Urothelium cell line (cell line): ENCODE measurements around the gene GMDS.

Experiments
- DNase-seq: peaks from one replicate; pipeline ENCODE4 v3.0.0; 2011; ENCODE audit warnings: low spot score, mixed read lengths
- FAIRE-seq: peaks from 2 replicates; lab custom pipeline; 2011; peaks lifted over from hg19 to GRCh38; lab: Jason Lieb, UNC

Gene GMDS

DNA sequence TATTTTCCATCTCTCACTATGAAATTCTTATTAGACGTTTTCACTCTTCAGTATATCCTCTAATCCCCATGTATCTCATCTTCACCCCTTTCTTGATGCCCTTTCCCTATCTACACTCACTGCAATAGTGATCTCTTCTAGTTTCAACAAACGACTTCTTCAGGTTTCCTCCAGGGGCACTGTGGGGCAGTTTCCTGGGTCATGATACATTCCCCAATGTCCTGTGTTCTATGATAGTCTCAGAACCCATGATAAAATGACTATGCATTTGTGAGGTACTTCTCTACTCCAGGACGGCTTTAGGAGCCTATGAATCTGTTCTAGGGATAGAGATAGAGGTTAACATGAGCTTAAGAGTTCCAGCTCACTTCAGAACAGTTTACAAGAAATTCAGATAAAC lies 452.4 kb downstream of the GMDS start:
- FAIRE-seq (no peak), DNase-seq (peak; percentile 23)

DNA sequence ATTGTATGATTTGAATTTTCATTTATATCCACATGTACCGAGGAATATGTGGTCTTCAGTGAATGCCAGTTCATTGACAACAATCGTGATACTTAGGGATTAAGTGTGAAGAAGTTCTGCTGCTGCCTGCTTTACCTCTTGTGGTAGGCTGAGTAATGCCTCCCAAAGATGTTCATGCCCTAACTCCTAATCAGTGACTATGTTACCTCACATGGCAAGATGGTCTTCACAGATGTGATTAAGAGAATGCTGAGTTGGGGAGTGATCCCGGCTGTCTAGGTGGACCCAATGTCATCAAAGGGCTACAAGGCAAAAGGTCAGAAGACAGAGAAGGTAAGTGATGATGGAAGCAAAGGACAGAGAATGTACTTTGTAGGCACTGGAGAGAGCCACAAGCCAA lies 454.7 kb downstream of the GMDS start:
- FAIRE-seq (no peak), DNase-seq (no peak)

DNA sequence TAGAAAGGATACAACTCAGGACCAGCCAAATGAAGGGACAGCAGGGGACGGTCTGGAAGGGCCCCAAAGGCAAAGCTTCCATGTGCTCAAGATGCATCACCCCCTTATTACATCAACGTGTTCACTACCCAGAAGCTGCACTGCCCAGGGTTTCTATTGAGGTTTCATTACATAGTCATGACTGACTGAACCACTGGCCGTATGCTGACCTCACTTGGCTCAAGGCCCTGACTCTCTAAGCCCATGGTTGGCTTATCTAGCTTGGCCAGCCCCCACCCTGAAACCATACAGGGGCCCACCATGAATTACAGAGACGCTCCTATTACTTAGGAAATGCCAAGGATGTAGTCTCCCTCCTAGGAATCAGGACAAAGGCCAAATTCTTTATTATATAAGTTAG lies 456.3 kb downstream of the GMDS start:
- FAIRE-seq: no peak
- DNase-seq: no peak

DNA sequence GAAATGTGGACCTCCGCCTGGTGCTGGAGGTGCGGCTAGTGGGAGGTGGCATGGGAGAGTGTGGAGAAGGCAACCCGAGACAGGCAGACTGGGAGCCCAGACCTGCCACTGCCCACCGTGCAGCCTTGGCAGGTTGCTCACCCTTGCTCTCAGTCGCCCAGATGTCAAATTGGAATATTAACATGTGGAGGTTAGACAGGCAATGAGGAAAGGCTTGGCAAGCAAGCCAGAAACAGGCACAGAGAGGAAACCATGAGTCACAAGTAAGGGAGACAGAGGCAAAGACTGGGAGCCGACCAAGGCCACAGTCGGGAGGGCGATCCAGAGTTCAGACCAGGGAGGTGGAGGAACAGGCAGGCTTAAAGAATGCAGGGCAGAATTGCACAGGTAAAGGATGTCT lies 457.5 kb downstream of the GMDS start:
- DNase-seq (peak; percentile 18), FAIRE-seq (no peak)

DNA sequence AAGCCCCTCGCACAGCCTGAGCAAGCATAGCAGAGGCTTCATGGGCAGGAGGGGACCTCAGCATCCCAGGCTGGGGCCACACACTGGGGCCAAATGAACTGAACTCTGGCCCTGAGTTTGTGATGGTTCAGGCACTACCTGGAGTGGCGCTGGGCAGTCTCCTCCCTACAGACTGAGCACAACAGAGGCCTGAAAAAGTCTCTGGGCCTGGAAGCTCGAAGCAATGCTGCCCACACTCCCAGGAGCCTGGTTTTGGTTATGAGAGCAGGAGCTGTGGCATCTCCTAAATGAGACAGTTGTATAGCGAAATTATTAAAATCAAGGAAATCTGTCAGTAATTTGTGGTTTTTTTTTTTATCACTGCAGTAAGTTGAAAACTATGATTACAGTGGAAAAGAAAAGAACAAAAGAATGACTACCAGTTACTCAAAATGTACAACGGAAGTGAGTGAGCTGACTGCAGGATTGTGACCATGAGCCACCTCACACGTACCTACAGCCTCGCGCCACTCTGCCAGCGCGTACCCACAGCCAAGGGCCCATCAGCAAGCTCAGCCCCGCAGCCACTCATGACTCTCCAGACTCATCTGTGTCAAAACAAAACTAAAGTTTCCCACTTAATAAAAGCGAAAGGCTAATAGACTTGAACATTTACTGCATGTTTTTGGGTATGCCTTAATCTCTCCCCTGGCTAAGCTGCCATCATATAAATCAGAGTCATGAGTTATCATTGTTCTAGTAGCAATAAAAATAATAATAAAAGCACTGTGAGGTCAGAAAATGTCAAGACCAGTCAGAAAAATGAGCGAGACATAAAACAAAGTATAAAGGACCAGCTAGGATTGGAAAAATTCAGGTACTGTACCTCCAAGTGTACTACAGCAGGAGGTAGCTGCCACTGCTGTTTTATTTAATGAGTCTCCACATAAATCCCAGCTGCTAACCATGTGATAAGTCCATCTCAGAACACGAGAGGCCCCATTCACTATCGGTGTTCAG lies 458.7 kb downstream of the GMDS start:
- FAIRE-seq (no peak), DNase-seq (no peak)

DNA sequence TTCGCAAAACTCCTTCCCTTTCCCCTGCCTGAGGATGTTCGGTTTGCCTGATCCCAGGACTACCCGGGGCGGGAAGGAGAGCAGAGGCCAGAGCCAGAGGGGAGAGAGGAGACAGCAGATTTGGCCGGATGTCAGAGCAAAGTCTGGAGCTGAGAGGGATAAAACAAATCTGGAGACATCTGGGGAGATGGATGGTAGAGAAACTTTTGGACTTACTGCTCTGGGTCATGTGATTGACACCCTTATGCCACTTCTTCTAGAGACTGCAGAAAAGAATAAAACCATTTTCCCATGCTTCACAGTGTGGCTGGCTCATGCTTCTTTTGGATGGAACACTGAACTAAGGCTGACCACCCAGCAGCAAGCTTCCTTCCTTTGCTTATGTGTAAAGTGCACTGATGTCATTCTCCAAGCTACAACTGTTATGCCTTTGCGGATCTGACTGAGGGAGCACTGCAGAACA lies 461.0 kb downstream of the GMDS start:
- DNase-seq (no peak), FAIRE-seq (no peak)

DNA sequence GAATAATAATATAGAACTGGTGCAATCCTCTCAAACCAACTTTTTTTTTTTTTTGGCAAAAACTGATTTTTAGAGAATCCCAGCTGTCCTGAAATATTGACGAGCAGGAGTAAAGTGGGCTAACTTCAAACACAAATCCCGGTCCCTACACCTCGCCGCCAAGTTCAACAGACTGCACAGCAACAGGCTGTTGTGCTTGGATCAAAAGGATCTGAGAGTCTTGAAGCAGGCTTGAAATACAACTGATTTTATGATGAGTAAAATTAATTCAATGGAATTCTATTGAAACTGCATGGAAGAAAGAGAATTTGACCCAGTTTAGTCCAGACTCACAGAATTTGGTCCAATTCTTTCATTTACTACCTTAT lies 463.6 kb downstream of the GMDS start:
- DNase-seq (no peak), FAIRE-seq (no peak)

DNA sequence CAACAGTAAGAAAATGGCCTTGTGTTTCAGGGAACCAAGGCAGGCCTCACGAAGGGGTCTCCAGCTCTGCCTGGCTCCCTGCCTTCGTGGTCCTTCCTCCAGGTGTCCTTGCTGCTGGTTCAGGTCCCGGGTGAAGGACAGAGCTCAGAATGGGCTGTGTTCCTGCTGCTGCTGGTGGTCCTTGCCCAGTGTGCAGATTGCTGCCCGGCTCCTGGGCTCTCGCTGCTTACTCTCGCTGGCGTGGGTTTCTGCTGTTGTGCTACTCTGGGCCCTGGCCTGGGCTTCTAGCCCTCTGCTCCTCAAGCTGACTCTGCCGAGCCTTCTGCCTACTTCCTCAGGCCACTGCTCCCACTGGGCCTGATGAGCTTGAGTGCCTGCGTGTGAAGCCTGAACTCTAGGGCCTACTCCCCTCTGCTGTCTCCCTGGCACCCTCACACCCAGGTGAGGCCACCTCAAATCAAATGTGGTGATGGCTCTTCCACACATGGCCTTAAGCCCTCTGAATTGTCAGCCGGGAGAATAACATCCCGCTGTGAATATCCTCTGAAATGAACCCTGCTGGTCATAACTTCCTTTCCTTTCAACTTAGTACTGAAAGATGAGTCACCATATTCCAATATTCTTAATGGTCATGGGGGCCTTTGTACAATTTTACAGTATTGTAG lies 464.1 kb downstream of the GMDS start:
- DNase-seq: no peak
- no peak for FAIRE-seq

DNA sequence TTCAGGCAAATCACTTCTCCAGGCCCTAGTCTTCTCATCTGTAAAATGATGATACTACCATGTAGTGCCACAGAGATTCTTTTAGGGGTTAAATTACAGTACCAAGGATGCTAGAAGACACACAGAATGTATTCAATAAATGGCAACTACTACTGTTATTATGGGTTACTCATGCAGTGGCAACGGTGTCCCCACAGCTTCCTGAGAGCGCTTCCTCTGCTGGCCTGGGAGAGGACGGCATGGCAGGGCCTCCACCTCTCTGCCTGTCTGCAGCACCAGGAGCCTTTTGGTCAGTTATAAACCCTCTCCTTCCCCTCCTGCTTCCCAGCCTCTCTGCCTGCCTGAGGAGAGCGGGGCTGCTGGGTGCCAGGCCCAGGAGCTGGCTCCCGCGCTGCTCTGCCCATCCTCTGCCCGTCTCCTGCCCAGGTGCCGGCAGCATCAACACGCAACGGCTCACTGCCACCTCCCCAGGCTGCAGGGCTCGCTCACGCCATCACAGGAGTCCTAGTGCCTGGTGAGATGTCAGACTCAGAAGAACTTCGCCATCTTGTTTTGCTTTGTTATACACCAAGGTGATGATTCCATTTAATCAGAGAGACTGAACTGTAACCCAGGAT lies 465.0 kb downstream of the GMDS start:
- FAIRE-seq: no peak

DNA sequence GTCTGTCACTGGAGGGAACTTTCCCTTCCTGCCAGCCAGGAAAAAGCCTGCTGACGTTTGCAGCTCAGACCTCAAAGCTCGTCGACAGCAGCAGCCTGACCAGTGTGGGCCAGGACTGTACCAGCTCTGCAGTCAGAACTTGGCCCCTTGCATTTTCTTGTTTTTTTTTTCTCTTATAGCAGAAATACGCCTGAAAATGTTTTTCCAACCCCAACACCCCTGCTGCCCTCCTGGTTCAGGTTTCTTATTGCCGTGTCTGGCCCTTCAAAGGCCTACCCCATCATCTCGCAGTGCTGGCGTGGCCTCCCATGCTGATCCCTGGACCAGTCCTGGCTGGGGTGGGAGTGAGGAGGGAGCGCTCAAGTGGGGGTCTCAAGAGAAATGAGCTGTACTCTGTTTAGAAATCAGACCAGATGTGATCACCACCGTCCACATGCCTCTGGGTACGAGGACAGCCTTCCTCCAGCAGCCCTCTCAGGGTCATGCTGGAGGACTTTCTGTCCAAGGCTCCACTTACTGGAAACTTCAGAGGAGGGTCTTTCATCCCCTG lies 466.6 kb downstream of the GMDS start:
- FAIRE-seq (no peak), DNase-seq (no peak)

More for the DNA sequence above, 465.0 kb downstream of the GMDS start:
- DNase-seq: no peak

DNA sequence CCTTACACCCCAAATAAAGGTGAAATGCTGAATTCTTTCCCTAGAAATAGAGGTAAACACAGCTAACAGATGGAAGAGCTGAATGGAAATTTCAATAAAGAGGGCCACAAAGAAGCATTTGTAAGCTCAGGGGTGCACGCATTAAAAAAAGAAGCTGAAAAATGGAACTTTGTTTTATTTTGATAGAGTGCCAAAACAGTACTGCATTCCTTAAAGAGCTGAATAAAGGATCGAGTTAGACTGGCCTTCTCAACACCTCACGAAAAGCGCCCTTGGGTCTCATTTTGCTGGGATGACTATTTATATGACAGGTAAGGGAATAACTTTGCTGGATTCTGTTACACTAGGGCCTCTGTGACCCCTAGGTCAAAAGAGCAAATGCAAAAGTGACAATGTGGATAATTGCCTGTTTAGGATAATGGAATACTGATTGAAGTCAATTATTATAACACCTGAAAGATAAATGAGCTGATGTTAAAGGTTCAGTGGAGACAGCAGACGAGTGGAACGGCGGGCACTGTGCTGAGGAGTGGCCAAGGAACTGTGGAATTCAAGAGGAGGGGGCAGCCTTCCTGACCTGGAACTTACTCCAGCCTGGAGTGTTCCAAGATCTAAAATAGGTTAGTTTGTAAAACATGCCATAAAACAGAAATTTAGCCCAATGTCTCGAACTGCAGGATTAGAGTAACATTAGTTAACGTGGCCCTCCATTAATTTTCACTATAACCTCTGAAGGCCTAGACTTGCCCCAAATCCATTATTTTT lies 467.3 kb downstream of the GMDS start:
- FAIRE-seq: no peak
- no peak for DNase-seq

DNA sequence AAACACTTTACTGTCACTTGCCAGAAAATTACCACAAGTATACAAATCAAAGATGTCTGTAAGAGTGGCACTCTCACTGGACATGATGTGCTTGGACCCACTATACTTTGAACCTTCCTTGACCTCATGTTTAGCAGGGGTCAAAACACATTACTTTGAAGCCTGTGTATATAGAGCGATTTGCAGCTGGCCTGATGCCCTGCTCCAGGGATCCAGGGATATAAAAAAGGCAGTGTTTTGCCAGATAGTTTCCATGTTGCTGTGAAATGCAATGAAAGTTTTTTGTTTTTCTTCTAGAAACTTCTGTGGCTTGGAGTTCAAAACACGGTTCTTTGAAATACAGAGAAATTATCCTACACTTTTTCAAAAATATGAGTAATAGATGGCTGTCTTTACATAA lies 470.0 kb downstream of the GMDS start:
- FAIRE-seq (no peak), DNase-seq (no peak)

DNA sequence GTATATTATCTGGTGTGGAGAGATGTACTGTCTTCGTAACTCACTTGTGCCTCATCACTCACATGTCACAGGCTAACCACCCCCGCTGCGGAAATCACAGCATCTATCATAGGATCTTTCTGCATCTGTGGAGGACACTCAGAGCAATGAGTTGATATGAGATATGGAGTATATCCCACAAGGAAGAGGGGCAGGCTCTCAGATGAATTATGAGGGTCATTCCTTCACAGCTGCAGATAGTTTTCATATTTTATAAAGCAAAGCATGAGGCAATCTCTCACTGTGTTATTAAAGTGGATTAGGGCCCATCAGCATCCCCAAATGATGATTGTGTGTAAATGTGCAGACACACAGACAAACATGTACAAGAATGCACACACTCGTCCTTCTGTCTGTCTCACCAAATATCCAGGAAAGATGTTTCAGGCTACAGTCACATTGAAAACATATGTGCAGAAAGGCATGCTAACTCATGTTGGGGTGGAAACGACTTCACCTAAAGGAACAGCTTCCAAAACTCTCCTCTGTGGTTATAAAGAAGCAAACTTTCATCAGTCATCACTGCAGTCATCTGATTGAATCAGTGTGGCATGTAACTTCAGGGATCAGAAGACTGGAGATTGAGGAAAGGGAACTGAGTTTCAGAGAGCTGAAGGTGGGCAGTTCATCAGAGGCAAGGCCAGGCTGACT lies 471.0 kb downstream of the GMDS start:
- no peak for FAIRE-seq
- no peak for DNase-seq

DNA sequence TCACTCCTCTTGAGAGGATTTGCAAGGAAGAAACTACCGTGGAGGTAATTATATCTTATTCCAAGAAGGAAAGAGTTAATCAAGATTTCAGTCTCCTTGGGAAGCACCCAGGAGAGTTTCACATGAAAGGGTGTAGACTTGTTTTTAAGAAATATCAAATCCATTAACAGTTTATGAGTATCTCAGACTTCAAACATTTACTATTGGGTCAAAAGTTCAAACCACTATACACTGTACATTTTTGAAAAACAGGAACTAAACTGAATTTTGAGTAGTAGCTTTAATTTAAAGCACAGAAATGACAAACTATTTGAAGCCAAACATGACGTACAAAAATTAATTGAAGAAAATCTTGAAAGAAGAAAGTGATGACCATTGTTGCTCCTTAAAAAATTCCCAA lies 471.7 kb downstream of the GMDS start:
- no peak for DNase-seq
- FAIRE-seq: no peak

DNA sequence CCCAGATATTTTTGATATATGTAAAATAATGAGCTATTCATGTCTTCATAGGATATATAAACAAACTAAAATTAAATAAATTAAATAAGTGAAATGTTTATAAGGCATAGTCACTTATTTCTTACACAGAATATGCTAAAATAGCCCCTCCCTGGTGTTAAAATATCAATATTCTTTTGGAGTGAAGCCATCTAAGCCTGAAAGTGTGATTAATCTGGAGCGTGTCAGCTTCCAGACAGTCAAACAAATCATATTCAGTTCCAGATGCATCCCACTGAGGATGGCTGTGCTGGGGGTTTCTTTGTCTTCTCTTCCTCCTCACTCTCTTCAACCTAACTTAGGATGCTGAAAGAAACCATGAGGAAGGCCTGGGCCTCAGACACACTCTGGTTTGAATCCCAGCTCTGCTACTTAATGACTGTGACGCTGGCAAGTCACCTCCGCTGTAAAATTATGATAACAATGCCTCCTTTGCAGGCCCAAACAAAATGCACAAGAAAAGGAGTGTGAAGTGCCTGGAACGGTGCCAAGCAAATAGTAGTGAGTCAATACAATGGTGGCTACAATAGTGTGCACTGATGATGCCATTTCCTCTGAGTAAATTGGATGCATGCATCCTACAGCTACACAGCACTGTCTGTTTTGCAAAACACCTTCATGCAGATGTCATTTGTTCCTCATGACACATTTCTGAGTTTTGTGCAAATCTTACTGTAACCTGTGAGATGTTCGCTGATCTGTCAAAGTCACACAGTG lies 474.3 kb downstream of the GMDS start:
- no peak for FAIRE-seq
- DNase-seq: peak; percentile 19

DNA sequence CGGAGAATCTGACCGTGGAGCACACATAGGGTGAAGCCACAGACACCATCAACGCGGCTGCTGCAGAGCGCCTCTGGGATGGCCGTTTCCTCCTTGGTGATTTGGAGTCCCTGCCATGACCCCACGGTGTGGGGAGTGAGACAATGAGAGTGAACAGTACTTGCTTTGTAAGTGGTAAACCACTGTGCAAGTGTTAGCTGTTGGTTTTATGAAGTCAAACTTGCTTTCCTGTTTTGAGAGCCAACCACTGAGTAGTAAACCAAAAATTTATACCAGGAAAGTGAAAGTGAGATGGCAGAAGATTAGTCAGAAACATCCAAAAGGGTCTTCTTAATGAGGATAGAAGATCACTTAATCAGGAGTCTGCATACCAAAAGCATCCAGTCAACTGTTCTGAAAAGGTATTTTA lies 475.0 kb downstream of the GMDS start:
- no peak for DNase-seq

DNA sequence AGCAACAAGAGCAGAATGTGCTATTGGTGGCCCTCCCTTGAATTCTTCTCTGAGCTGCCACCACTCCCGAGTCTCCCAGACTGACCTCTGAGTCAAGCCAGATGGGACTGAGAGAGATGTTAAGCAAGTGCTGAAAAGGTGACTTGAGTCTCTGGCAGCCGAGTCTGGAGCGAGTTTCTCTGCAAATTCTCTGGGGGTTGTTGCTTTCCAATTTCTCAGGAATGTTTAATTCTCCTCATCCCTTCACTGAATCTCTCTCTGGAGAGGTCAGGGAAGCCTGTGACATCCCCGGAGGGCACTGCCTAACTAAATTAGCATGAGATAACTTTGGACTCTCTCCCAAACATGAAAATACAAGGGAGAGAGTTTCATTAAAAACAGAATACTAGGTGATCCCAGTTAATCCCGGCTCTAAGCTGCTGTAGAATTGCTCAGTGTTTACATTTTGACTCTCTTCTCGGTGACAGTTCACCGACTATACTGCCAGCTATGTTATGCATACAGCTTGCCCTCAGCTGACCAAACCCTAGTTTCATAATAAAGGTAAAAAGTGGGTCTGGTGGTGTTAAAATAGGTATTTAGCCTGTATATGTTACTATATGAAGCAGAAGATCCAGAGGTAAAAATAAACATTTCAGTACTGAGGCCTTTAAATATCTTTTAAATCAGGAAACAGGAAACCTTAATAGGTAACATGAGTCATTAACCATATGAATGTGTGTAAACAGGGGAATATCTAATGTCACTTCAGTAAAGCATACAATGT lies 477.7 kb downstream of the GMDS start:
- no peak for FAIRE-seq
- peak; percentile 16 for DNase-seq

More for the DNA sequence above, 475.0 kb downstream of the GMDS start:
- FAIRE-seq: no peak

DNA sequence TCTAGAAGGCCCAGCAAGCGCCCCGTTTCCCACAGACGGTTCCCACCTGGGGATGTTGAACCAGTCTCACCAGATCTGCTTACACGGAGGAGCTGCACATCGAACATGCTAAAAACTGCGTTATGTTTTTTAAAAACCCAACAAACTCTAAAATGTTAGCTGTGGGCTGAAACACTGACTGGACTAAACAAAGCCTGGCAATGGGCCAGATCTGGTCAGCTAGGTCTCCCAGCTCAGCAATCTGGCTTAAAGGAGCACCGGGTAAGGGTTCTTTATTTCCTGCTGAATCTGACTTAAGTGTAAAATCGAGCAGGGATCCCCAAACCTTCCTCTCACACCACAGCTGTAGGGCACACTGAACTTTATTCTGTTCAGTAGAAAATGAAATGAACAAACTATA lies 478.8 kb downstream of the GMDS start:
- FAIRE-seq: no peak
- DNase-seq: no peak
